ENCODE results near the gene METRNL.

METRNL gene

GRCh38 chr17:83092931-83093330 is 13.5 kb downstream of the METRNL start:
- DNase-seq (ENCODE audit: low read depth), result no peak

- no peak for DNase-seq (ENCODE audit: low read depth)
Observed at GRCh38 chr17:83093506-83093905, 14.1 kb downstream of the METRNL start.

GRCh38 chr17:83094291-83094690 is 14.9 kb downstream of the METRNL start:
- DNase-seq (ENCODE audit: low read depth), result no peak

GRCh38 chr17:83095016-83095415 is 15.6 kb downstream of the METRNL start:
- DNase-seq (ENCODE audit: low read depth), result no peak

GRCh38 chr17:83096401-83097224 is 17.2 kb downstream of the METRNL start:
- DNase-seq (ENCODE audit: low read depth), result no peak

GRCh38 chr17:83097831-83098230 is 18.4 kb downstream of the METRNL start:
- DNase-seq (ENCODE audit: low read depth), result no peak

- DNase-seq (ENCODE audit: low read depth), result no peak
Observed at GRCh38 chr17:83098241-83099085, 19.1 kb downstream of the METRNL start.

- DNase-seq (ENCODE audit: low read depth), result no peak
Observed at GRCh38 chr17:83099086-83099555, 19.7 kb downstream of the METRNL start.

GRCh38 chr17:83099570-83100181 is 20.3 kb downstream of the METRNL start:
- peak; percentile 79 for DNase-seq (ENCODE audit: low read depth)

- DNase-seq (ENCODE audit: low read depth), result peak; percentile 73
Observed at GRCh38 chr17:83100220-83100852, 20.9 kb downstream of the METRNL start.

GRCh38 chr17:83100853-83101391 is 21.5 kb downstream of the METRNL start:
- no peak for DNase-seq (ENCODE audit: low read depth)

GRCh38 chr17:83101805-83102480 is 22.5 kb downstream of the METRNL start:
- peak; percentile 45 for DNase-seq (ENCODE audit: low read depth)

GRCh38 chr17:83103200-83103942 is 24.0 kb downstream of the METRNL start:
- peak; percentile 77 for DNase-seq (ENCODE audit: low read depth)

GRCh38 chr17:83103943-83104311 is 24.5 kb downstream of the METRNL start:
- DNase-seq (ENCODE audit: low read depth), result no peak

- DNase-seq (ENCODE audit: low read depth), result no peak
Observed at GRCh38 chr17:83104577-83105505, 25.4 kb downstream of the METRNL start.

GRCh38 chr17:83105512-83105911 is 26.1 kb downstream of the METRNL start:
- DNase-seq (ENCODE audit: low read depth), result no peak

GRCh38 chr17:83106056-83106588 is 26.7 kb downstream of the METRNL start:
- no peak for DNase-seq (ENCODE audit: low read depth)

- DNase-seq (ENCODE audit: low read depth), result no peak
Observed at GRCh38 chr17:83106913-83107655, 27.7 kb downstream of the METRNL start.
